ENCODE data around the gene GGA2.
"Not testable (repeated sequence)": the region's sequence is repeated elsewhere in the genome, so short reads cannot be mapped to it uniquely, and the experiment has no call there.

The GGA2 gene

GRCh38 chr16:23466162-23466885 lies 44.0 kb downstream of the GGA2 start:
- no peak for DNase-seq

- DNase-seq: no peak
Observed at GRCh38 chr16:23465179-23465578, 45.1 kb downstream of the GGA2 start.

DNA sequence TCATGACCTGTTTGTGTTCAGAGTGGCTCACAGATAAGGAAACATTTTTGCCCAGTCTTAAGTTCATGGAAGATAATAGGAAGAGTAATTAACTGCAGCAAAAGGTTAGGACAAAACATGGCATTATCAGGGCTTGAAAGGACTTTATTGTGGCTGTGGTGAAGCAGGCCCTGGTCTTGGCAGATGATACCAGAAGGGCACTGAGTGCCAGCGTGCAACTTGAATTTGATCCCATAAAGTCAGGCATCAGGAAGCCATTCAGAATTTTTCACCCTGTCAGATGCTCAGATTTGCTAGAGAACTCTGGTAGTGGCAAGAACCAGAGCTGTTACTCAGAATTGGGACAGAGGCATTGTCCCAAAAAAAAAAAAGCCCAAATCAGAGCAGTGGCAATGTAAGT lies 46.1 kb downstream of the GGA2 start:
- DNase-seq: no peak

GRCh38 chr16:23462994-23463393 lies 47.3 kb downstream of the GGA2 start:
- DNase-seq: not testable (repeated sequence)

GRCh38 chr16:23453338-23454052 lies 56.8 kb downstream of the GGA2 start:
- no peak for DNase-seq

DNA sequence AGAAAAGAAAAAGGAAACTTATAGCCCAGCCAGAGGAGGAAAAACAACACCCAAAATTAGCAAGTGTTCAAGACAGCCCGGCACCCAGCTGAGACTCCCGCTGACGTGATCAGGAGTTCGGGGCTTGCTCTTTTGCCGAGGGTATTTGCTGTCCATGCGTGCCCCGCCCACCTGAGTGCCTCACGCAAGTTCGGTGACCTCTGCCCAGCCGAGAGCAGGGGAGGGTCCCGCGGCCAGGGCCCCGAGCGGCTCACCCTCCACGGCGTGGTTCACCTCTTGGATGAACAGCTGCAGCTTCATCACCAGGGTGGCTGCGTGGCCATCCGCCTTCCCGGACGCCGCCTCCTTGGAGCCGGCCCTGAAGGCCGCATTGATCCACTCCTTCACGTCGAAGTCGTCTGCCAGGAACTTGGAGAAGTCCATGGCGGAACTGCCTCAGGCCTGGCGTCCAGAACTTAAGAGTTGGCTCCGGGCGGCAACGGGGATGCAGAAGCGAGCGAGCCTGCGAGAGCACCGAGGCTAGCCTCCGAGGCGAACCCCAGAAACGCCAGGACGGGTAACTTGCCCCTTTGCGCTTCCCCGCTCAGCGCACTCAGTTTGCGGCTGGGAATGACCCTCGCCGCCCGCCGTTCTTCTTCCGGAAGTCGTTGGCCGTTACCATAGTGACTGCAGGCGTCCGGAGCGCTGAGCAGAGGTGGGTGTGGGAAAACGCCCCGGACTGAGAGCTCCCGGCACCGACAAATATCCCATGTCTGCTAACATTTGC lies 57.5 kb downstream of the GGA2 start, which contains the start of gene COG7:
Gene COG7 (minus strand): TSS at position 618 of the 766 bp plus-strand sequence. CDS start 195 bp downstream, at position 423.
- peak; percentile 79 for DNase-seq

GRCh38 chr16:23452221-23452571 lies 58.1 kb downstream of the GGA2 start:
- no peak for DNase-seq

- DNase-seq: no peak
Observed at GRCh38 chr16:23448392-23448791, 61.9 kb downstream of the GGA2 start.

GRCh38 chr16:23437542-23437941 lies 72.8 kb downstream of the GGA2 start:
- DNase-seq: not testable (repeated sequence)

- DNase-seq: no peak
Observed at GRCh38 chr16:23436951-23437350, 73.3 kb downstream of the GGA2 start.

- peak; percentile 63 for DNase-seq
Observed at GRCh38 chr16:23435500-23435899, 74.8 kb downstream of the GGA2 start.

DNA sequence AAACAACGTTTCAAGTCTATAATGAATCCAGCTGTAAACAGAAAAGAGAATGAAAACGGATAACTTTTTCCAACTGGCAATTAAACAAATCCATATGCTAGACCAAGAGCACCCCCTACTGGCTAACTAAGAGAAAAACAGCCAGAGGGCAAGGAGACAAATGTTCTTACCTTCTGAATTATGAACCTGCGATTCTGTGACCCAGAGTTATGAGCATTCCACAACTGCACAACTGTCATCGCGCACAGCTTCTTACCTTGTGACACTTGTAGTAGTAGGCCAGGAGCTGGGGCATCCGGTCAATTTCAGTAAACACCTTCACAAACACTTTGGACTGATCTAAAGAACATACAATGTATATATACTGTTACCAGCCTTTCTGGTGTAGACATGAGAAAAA lies 75.9 kb downstream of the GGA2 start:
- DNase-seq: no peak

DNA sequence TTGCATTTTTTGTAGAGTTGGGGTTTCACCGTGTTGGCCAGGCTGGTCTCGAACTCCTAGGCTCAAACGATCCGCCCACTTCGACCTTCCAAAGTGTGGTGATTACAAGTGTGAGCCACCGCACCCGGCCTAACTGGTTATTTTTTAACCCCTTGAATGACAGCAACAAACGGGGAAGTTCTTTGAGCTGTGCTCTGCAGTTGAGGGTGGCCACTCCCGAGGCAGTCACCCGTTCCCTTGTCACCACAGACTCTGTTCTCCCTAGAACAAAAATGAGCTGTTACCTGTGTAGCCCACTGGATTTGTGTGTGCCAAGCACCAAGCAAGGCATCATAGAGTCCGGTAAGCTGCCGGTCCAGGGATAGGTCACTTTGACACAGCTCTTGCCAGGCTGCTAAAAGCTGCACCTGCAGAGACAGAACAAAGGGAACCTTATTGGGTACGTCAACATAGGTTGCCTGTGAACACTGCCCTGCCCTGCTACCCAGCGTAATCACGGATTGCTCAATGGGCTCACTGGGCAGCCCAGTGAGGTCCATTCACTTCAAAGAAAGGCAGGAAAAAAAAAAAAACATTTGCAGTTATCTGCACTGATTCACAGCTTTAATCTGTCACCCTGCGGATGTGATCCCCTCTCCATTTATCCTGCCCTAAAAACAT lies 76.9 kb downstream of the GGA2 start:
- DNase-seq: no peak

- no peak for DNase-seq
Observed at GRCh38 chr16:23432176-23433128, 77.8 kb downstream of the GGA2 start.

GRCh38 chr16:23428351-23428750 lies 81.9 kb downstream of the GGA2 start:
- no peak for DNase-seq

GRCh38 chr16:23424292-23424958 lies 85.9 kb downstream of the GGA2 start:
- no peak for DNase-seq

- no peak for DNase-seq
Observed at GRCh38 chr16:23423496-23424049, 86.7 kb downstream of the GGA2 start.

DNA sequence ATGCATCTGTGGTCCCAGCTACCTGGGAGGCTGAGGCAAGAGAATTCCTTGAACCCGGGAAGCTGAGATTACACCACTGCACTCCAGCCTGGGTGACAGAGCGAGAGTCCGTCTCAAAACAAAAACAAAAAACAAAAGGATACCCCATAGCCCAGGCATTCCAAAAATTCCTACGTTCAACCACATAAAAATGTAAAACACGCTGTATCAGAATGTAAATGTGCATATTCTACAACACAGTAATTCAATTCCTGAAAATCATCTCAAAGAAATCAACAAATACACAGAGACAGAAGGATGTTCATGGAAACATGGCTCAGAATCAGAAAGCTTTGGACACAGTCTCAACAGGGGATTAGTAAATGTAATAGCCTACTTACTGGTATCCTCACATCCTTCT lies 90.3 kb downstream of the GGA2 start:
- DNase-seq: no peak

- DNase-seq: no peak
Observed at GRCh38 chr16:23416816-23417215, 93.5 kb downstream of the GGA2 start.

DNA sequence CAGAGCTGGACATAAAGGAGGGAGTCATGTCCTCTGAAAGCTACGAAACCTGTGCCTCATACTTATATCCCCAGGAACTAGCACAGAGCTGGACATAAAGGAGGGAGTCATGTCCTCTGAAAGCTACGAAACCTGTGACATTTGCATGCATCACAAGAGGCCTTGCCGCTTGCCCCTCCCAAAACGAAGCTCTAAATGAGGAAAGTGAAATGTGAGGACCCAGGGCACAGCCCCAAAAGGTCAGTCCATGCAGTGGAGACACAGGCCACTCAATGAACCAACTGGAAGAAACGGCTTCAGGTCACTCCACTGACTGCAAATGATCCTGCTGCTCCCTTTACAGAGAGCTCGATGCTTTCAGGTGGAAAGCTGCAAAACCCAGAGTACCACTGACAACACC lies 95.6 kb downstream of the GGA2 start:
- no peak for DNase-seq
